ENCODE measurements around the gene TBC1D7.

- TF ChIP-seq SMC3 (IDR thresholded peaks at IDR 0.05) (no peak), MAZ (IDR thresholded peaks at IDR 0.05; ENCODE audit: borderline replicate concordance, low read depth, low read length) (no peak), POLR2A (IDR thresholded peaks at IDR 0.05; ENCODE audit: low read length) (no peak), CTCF (IDR thresholded peaks at IDR 0.05) (no peak), ATOH8 (CRISPR knock-in tag; IDR thresholded peaks at IDR 0.05; ENCODE audit: low read depth) (no peak), HDAC2 (IDR thresholded peaks at IDR 0.05) (no peak), CEBPB (IDR thresholded peaks at IDR 0.05) (no peak), JUN (IDR thresholded peaks at IDR 0.05) (no peak), ZC3H11A (IDR thresholded peaks at IDR 0.05) (no peak), NPAS2 (CRISPR knock-in tag; IDR thresholded peaks at IDR 0.05; ENCODE audit: borderline replicate concordance) (no peak), MAX (IDR thresholded peaks at IDR 0.05) (no peak)
Observed at GRCh38 chr6:13369591-13369990, 41.3 kb upstream of the TBC1D7 start.

Data from A549 (cell line).